Activated T-helper 1 cell treated with anti-CD3 and anti-CD28 coated beads, Interleukin-2, amount 50 U/mL, for 16 hours (primary cell): Measurements from ENCODE around the gene STON2.

Experiments
- DNase-seq, 2 donors: peaks; one replicate each; pipeline ENCODE4 v3.0.0-alpha.2; 2020; ENCODE audit warnings: low read depth in 1 of 2, low spot score in 1 of 2

Gene STON2

GRCh38 chr14:81336009-81336408, 64.1 kb downstream of the STON2 start:
- no peak for DNase-seq

GRCh38 chr14:81332725-81333124, 67.4 kb downstream of the STON2 start:
- DNase-seq = no peak

- DNase-seq = no peak
These were observed 68.7 kb downstream of the STON2 start for GRCh38 chr14:81331229-81332021.

GRCh38 chr14:81330619-81331122, 69.5 kb downstream of the STON2 start:
- DNase-seq = no peak

GRCh38 chr14:81329640-81330381, 70.3 kb downstream of the STON2 start:
- no peak for DNase-seq

GRCh38 chr14:81326451-81326850, 73.7 kb downstream of the STON2 start:
- no peak for DNase-seq

GRCh38 chr14:81324011-81324410, 76.1 kb downstream of the STON2 start:
- DNase-seq = no peak

- DNase-seq = no peak
These were observed 77.0 kb downstream of the STON2 start for GRCh38 chr14:81323093-81323492.

GRCh38 chr14:81319946-81320345, 80.2 kb downstream of the STON2 start:
- DNase-seq = no peak

GRCh38 chr14:81319314-81319713, 80.8 kb downstream of the STON2 start:
- no peak for DNase-seq

GRCh38 chr14:81315341-81315740, 84.8 kb downstream of the STON2 start:
- no peak for DNase-seq

- DNase-seq = no peak
These were observed 85.5 kb downstream of the STON2 start for GRCh38 chr14:81314443-81315175.

- no peak for DNase-seq
These were observed 86.2 kb downstream of the STON2 start for GRCh38 chr14:81313775-81314429.

GRCh38 chr14:81313200-81313599, 86.9 kb downstream of the STON2 start:
- DNase-seq = no peak

- no peak for DNase-seq
These were observed 87.7 kb downstream of the STON2 start for GRCh38 chr14:81312289-81312876.

GRCh38 chr14:81311778-81312177, 88.3 kb downstream of the STON2 start:
- no peak for DNase-seq

GRCh38 chr14:81311141-81311540, 89.0 kb downstream of the STON2 start:
- no peak for DNase-seq

GRCh38 chr14:81310606-81311005, 89.5 kb downstream of the STON2 start:
- DNase-seq = no peak

GRCh38 chr14:81309511-81309910, 90.6 kb downstream of the STON2 start:
- no peak for DNase-seq

GRCh38 chr14:81305743-81306142, 94.4 kb downstream of the STON2 start:
- no peak for DNase-seq

GRCh38 chr14:81305065-81305464, 95.1 kb downstream of the STON2 start:
- DNase-seq = no peak
